Testis (tissue), 3 donors: ENCODE measurements around the gene DOHH. TPM values are rescaled to one million over a fixed set of nuclear protein-coding genes. Genes with fewer than 3 reads are reported as not detected.

Source experiments
- DNase-seq: peaks from one replicate; pipeline ENCODE4 v3.0.0-alpha.2; 2019
- H3K27ac ChIP-seq, 2 donors: fragments of 200-600 bp; sonication (generic); one replicate each; pipeline ENCODE4 v1.5.1; 2019
- H3K27me3 ChIP-seq: fragments of 200-600 bp; sonication (generic); one replicate; pipeline ENCODE4 v1.5.1; 2019
- H3K36me3 ChIP-seq: fragments of 200-600 bp; sonication (generic); one replicate; pipeline ENCODE4 v1.5.1; 2017; ENCODE audit warnings: low read depth; ENCODE audit errors: missing control alignments
- H3K4me1 ChIP-seq: fragments of 200-600 bp; sonication (generic); one replicate; pipeline ENCODE4 v1.5.1; 2019
- H3K4me3 ChIP-seq, 2 donors: fragments of 200-600 bp; sonication (generic); one replicate each; pipeline ENCODE4 v1.5.1; 2017 to 2019
- H3K9me3 ChIP-seq: fragments of 200-600 bp; sonication (generic); one replicate; pipeline ENCODE4 v1.5.1; 2017
- POLR2A ChIP-seq: fragments of 450-650 bp; IDR thresholded peaks from one replicate; pipeline ENCODE4 v1.6.1; 2017; ENCODE audit warnings: antibody characterized with exemption, mild to moderate bottlenecking, moderate library complexity
- WGBS, 2 donors: methylation state at CpG; one replicate each; pipeline ENCODE4 v1.1.5; 2018; 5-methylcytosine and 5-hydroxymethylcytosine counted together
- intact Hi-C: fragments of 100-400 bp; cut with DNase I; formaldehyde crosslinking; loops from one replicate; pipeline ENCODE4 v1.15.1; 2023; ENCODE audit warnings: low total_unique reads
- polyA plus RNA-seq: library from polyadenylated mRNA; stranded (reverse); fragments of 350-450 nt; fragmentation: Illumina TruSeq; extraction: RNeasy Lipid Tissue Mini Kit (QIAGEN cat#74804); gene quantifications from one replicate; pipeline ENCODE4 v1.2.3, GENCODE V29; 2014; ENCODE audit warnings: low read depth, low replicate concordance; ENCODE audit not compliant: insufficient read depth
- total RNA-seq, 2 donors: library from RNA; depleted of rRNA; stranded (reverse); fragments of >200 nt; gene quantifications; one replicate each; pipeline ENCODE4 v1.2.3, GENCODE V29; 2016
- TF ChIP-seq, protein P1 (sequence below), 3 experiments: fragments of 450-650 bp in 2 of 3; fragments of 200-600 bp in 1 of 3; sonication (generic) in 1 of 3; IDR thresholded peaks; one replicate each; pipeline ENCODE4 v1.5.1; 2016 to 2019; ENCODE audit warnings: antibody characterized with exemption in 3 of 3, mild to moderate bottlenecking in 2 of 3, moderate library complexity in 1 of 3

DOHH gene
- total and polyA plus RNA-seq, 3 donors from 2014 or later = 10.7 to 29.1 (median 23.5) TPM

GRCh38 chr19:3537438-3538240, 37.2 kb upstream of the DOHH start:
- no peaks in the 10 kb centered on the region for H3K36me3 ChIP-seq
- no peaks in the 10 kb centered on the region for H3K9me3 ChIP-seq
- TF ChIP-seq, protein P1, sequence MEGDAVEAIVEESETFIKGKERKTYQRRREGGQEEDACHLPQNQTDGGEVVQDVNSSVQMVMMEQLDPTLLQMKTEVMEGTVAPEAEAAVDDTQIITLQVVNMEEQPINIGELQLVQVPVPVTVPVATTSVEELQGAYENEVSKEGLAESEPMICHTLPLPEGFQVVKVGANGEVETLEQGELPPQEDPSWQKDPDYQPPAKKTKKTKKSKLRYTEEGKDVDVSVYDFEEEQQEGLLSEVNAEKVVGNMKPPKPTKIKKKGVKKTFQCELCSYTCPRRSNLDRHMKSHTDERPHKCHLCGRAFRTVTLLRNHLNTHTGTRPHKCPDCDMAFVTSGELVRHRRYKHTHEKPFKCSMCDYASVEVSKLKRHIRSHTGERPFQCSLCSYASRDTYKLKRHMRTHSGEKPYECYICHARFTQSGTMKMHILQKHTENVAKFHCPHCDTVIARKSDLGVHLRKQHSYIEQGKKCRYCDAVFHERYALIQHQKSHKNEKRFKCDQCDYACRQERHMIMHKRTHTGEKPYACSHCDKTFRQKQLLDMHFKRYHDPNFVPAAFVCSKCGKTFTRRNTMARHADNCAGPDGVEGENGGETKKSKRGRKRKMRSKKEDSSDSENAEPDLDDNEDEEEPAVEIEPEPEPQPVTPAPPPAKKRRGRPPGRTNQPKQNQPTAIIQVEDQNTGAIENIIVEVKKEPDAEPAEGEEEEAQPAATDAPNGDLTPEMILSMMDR (IDR thresholded peaks at IDR 0.05) = no peak
- H3K27me3 ChIP-seq = no peaks in the 10 kb centered on the region
- no peak overlapping the region for H3K4me3 ChIP-seq
- H3K27ac ChIP-seq = peak overlapping the region; percentile 62 to 66
- no peak for DNase-seq
- 73 to 78% methylated on average over 21 to 22 of the region's 22 CpGs for WGBS, 2 donors
- peaks cover 35% of the 10 kb centered on the region for H3K4me1 ChIP-seq
- intact Hi-C loops = no loop called here

DNA sequence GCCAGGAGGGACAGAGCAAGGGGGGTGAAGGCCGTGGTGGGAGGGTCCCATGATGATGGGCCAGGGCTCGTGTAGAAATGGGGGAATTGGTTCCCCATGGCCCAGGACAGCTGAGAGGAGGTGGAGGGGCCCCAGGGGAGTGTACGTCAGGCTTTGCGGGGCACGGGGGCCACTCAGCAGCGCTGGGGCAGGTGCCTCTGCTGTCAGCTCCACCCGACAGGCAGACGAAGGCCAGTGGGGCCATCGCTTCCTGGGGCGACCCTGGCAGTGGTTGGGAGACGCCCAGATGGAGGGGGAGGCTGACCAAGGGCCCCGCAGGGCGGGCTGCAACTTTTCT, 36.6 kb upstream of the DOHH start:
- Histone ChIP-seq H3K4me1 (peaks cover 35% of the 10 kb centered on the region), H3K4me3 (no peak overlapping the region), H3K27ac (peak overlapping the region; percentile 62 to 66), H3K36me3 (no peaks in the 10 kb centered on the region), H3K9me3 (no peaks in the 10 kb centered on the region), H3K27me3 (no peaks in the 10 kb centered on the region)
- intact Hi-C loops = no loop called here
- no peak for DNase-seq
- no peak for TF ChIP-seq POLR2A
- TF ChIP-seq, protein P1 (IDR thresholded peaks at IDR 0.05) = no peak
- 43 to 52% methylated on average over 12 to 13 of the region's 13 CpGs for WGBS, 2 donors

DNA sequence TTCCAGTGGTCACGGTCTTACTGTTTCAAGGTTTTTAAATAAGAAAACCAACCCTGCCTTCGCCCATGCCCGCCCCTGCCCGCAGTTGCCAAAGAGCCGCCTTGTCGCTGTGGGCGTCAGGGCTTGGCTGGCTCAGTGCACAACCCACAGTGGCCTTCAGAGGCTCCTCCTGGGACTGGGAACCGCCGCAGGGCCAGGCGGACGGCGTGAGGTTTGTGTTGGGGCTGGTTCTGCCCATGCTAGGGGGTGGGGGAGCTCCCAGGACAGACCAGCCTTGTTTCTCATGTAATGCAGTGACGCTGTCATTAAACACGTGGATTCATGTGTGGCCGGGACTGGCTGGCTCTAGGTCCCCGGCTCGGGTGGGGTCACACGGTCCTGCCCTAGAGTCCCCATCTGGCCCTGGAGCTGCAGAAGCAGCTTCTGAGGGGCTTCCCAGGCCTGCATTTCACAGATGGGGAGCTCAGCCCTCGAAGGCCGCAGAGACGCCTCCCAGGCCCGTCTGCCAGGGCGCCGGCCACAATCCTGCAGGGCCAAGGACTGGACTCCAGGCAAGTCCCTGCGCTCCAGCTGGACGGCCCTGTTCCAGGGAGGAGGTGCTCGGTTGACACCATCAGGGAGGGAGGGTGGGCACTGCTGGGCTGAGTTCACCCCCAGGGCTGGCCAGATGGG, 36.1 kb upstream of the DOHH start:
- Histone ChIP-seq H3K36me3 (no peaks in the 10 kb centered on the region), H3K4me1 (peaks cover 35% of the 10 kb centered on the region), H3K4me3 (no peak overlapping the region), H3K27ac (peak overlapping the region; percentile 62 to 66), H3K27me3 (no peaks in the 10 kb centered on the region), H3K9me3 (no peaks in the 10 kb centered on the region)
- TF ChIP-seq POLR2A = no peak
- TF ChIP-seq, protein P1 (IDR thresholded peaks at IDR 0.05) = no peak
- DNase-seq = peak; percentile 76
- WGBS, 2 donors = 59 to 60% methylated on average over 1 to 27 of the region's 27 CpGs
- intact Hi-C loops = no loop called here

DNA sequence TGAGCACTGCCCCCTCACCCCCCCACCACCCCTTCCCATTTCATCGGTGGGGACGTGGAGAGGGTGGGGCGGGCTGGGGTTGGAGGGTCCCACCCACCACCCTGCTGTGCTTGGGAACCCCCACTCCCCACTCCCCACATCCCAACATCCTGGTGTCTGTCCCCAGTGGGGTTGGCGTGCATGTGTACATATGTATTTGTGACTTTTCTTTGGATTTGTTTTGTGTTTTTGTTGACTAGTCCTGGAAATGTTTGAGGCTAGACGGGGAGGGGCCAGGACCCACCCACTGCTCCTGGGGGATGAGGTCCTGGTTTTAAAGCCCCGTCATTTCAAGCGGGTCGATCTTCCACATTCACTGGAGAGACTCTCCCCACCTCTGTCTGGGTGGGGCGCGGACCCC, 35.5 kb upstream of the DOHH start:
- Histone ChIP-seq H3K4me3 (no peak overlapping the region), H3K27me3 (no peaks in the 10 kb centered on the region), H3K36me3 (no peaks in the 10 kb centered on the region), H3K4me1 (peaks cover 35% of the 10 kb centered on the region), H3K27ac (peak overlapping the region; percentile 62 to 66), H3K9me3 (no peaks in the 10 kb centered on the region)
- TF ChIP-seq POLR2A = no peak
- TF ChIP-seq, protein P1 (IDR thresholded peaks at IDR 0.05) = no peak
- 66 to 68% methylated on average over 8 to 10 of the region's 10 CpGs for WGBS, 2 donors
- DNase-seq = no peak
- intact Hi-C loops = no loop called here
